Measurements from ENCODE around the gene SLC15A2. TPM values are rescaled to one million over a fixed set of nuclear protein-coding genes. Genes with fewer than 3 reads are reported as not detected.

SLC15A2 gene
- total and polyA plus RNA-seq, 10 of the 15 experiments (the other 5 are each of a cell fraction or from before 2014, with no cell fraction given) = 0.64 to 7.2 (median 2.4) TPM

DNA sequence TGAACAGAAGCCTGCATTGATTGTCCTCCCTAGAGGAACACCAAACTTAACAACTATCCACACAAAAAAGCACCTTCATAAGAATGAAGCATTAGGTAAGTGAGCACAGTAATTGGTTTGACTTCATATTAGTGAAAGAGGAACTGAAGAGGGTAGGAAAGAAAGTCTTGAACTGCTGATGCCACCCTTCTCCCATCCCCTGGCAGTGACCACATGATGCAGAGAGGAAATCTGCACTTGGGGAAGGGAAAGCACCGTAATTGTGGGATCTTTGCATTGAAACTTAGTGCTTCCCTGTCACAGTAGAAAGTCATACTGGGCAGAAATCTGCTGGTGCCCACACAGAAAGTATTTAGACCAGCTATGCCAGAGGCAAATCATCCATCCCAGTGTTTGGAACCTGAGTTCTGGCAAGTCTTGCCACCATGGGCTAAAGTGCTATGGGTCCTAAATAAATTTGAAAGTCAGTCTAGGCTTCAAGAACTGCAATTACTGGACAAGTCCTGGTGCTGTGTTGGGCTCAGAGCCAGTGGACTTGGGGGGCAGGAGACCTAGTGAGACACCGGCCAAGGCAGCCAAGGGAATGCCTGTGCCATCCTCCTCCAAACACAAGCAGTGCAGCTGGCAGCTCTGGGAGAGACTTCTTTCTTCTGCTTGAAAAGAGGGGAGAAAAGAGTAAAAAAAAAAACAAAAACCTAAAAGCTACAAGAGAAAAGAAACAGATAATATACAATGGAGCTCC is 63.6 kb downstream of the SLC15A2 start (continued):
- TF ChIP-seq ATF7 (IDR thresholded peaks at IDR 0.05; ENCODE audit: low read depth) (peak; percentile 80), KDM1A (IDR thresholded peaks at IDR 0.05; ENCODE audit: borderline replicate concordance) (no peak), NFYA (IDR thresholded peaks at IDR 0.05; ENCODE audit: borderline replicate concordance, low read depth, low read length) (no peak), RUNX3 (IDR thresholded peaks at IDR 0.05; ENCODE audit: low read length) (peak; percentile 44; the same call in 1 of the 2 replicates), E2F8 (IDR thresholded peaks at IDR 0.05; ENCODE audit: low read depth, partially characterized antibody) (no peak), HDAC2 (IDR thresholded peaks at IDR 0.05) (no peak), DPF2 (IDR thresholded peaks at IDR 0.05) (0 out of 2 replicates have a peak, but pooled peaks have one; percentile 54), PRDM15 (CRISPR knock-in tag; IDR thresholded peaks at IDR 0.05) (no peak), GATAD2B (conservative IDR thresholded peaks at IDR 0.05; ENCODE audit: low read depth) (peak; percentile 40; the same call in 1 of the 2 replicates), TARDBP (IDR thresholded peaks at IDR 0.05; ENCODE audit: borderline replicate concordance) (no peak), SP1 (IDR thresholded peaks at IDR 0.05; ENCODE audit: low read depth, low read length) (no peak), EED (IDR thresholded peaks at IDR 0.05; ENCODE audit: low read depth) (peak; percentile 64), NBN (IDR thresholded peaks at IDR 0.05) (peak; percentile 45; the same call in 1 of the 2 replicates), POLR2AphosphoS5 (IDR thresholded peaks at IDR 0.05; ENCODE audit: low read length) (no peak), ZNF622 (IDR thresholded peaks at IDR 0.05) (no peak), JUNB (IDR thresholded peaks at IDR 0.05) (no peak), GABPA (IDR thresholded peaks at IDR 0.05; ENCODE audit: low read depth) (no peak), HCFC1 (IDR thresholded peaks at IDR 0.05; ENCODE audit: low read length) (no peak), MEF2B (IDR thresholded peaks at IDR 0.05; ENCODE audit: partially characterized antibody, poor library complexity, severe bottlenecking) (peak; percentile 28)
- TF ChIP-seq, protein P1, sequence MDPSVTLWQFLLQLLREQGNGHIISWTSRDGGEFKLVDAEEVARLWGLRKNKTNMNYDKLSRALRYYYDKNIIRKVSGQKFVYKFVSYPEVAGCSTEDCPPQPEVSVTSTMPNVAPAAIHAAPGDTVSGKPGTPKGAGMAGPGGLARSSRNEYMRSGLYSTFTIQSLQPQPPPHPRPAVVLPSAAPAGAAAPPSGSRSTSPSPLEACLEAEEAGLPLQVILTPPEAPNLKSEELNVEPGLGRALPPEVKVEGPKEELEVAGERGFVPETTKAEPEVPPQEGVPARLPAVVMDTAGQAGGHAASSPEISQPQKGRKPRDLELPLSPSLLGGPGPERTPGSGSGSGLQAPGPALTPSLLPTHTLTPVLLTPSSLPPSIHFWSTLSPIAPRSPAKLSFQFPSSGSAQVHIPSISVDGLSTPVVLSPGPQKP (IDR thresholded peaks at IDR 0.05; ENCODE audit: low read depth, low read length) = no peak
- TF ChIP-seq, protein P2, sequence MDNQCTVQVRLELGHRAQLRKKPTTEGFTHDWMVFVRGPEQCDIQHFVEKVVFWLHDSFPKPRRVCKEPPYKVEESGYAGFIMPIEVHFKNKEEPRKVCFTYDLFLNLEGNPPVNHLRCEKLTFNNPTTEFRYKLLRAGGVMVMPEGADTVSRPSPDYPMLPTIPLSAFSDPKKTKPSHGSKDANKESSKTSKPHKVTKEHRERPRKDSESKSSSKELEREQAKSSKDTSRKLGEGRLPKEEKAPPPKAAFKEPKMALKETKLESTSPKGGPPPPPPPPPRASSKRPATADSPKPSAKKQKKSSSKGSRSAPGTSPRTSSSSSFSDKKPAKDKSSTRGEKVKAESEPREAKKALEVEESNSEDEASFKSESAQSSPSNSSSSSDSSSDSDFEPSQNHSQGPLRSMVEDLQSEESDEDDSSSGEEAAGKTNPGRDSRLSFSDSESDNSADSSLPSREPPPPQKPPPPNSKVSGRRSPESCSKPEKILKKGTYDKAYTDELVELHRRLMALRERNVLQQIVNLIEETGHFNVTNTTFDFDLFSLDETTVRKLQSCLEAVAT (IDR thresholded peaks at IDR 0.05) = no peak
- TF ChIP-seq, protein P3, sequence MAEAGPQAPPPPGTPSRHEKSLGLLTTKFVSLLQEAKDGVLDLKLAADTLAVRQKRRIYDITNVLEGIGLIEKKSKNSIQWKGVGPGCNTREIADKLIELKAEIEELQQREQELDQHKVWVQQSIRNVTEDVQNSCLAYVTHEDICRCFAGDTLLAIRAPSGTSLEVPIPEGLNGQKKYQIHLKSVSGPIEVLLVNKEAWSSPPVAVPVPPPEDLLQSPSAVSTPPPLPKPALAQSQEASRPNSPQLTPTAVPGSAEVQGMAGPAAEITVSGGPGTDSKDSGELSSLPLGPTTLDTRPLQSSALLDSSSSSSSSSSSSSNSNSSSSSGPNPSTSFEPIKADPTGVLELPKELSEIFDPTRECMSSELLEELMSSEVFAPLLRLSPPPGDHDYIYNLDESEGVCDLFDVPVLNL (IDR thresholded peaks at IDR 0.05; ENCODE audit: low read depth, low read length) = no peak
